HG03280 (cell line): ENCODE measurements around the gene C1orf94.

Source experiments
- ATAC-seq: cut with Tn5 transposase; IDR thresholded peaks from one replicate; pipeline ENCODE4 v1.9.1; 2021; ENCODE audit warnings: mild to moderate bottlenecking, moderate library complexity; ENCODE audit not compliant: unreplicated experiment

C1orf94 gene, protein sequence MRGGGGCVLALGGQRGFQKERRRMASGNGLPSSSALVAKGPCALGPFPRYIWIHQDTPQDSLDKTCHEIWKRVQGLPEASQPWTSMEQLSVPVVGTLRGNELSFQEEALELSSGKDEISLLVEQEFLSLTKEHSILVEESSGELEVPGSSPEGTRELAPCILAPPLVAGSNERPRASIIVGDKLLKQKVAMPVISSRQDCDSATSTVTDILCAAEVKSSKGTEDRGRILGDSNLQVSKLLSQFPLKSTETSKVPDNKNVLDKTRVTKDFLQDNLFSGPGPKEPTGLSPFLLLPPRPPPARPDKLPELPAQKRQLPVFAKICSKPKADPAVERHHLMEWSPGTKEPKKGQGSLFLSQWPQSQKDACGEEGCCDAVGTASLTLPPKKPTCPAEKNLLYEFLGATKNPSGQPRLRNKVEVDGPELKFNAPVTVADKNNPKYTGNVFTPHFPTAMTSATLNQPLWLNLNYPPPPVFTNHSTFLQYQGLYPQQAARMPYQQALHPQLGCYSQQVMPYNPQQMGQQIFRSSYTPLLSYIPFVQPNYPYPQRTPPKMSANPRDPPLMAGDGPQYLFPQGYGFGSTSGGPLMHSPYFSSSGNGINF

DNA sequence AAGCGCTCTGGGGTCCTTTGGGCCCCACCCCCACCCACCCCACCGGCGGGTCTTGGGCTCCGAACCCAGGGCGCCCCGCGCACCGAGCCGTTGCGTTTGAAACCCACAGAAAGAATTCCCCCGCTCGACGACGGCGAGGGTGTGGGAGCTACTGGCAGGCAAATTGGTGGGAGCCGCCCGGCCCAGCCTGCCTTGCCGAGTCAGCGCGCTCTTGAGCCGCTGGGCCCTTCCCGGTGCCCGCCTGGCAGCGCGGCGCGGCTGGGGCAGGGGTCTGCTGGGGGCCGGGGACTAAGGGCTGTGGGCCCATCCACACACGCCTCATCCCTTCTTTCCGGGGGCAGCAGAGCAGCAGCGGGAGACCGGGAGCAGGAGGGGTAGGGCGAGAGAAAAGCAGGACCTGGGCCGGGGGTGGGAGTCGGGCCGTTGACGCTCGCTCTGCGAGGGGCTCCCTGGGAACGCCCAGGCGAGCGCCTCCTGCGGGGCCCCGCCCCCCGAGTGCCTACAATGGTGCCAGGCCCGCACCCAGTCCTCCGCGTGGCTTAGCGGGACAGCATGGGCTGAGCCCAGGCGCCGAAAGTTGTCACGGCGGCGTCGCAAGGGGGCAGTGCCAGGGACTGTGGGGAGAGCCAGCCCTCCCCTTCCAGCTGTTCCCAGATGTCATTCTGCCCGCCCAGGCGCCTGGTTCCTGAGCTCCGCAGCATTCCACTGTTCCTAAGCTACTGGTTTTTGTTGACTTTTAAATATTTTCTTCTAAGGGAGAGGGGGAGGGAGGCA, at the start of gene C1orf94:
TSS of gene C1orf94 (plus strand) at position 78 of the 774 bp plus-strand sequence. CDS start 883 bp downstream, outside the sequence.
- no peak for ATAC-seq

- ATAC-seq, result no peak
Observed at GRCh38 chr1:34127006-34128000, 49.4 kb upstream of the C1orf94 start.

DNA sequence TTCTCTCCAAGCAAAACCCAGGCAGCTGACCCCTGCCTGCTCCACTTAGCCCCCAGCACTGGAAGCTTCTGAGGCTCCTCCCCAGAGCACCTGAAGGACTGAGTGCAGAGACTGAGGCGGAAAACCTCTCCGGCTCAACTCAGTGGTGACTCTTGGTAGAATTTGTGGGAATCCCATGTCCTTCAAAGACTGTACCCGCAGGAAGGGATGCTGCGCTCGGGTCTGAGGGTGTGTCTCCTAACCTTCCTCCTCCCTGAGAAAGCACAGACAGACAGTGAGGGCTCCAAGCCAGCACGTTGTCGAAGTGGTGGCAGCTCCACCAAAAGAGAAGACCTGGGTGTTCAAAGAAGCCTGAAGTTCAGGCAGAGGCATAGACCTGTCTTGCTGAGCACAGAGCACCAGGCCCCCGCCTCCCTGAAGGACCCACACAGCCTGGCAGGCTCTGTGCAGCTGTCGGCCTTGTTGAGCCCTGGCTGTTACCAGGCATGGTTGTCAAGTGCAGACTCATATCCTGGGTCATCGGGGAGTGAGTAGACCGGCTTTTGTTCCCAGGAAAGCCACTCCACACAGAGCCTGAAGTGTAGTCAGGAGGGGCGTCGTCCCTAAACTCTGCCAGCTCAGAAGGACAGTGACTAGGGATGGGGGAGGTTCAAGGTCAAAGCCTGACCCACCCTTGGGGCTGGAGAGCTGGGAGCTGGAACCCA, 48.4 kb upstream of the C1orf94 start:
- ATAC-seq, result no peak

DNA sequence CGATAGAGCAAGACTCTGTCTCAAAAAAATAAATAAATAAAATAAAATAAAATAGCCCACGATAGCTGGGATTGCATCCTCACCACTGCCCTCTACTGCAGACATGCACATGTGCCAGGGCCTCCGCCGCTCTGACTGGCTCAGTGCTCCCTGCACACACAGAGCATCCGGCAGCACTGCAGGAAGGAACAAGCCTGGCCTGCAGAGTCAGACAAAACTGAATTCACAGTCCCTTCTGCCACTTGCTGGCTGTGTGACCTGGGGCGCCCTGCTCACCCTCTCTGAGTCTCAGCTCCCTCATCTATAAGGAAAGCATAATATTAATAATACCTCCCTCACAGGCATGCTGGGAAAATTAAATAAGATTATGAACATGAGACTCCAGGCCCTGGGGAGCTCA, 47.1 kb upstream of the C1orf94 start:
- ATAC-seq, result no peak

GRCh38 chr1:34130306-34130705, 46.4 kb upstream of the C1orf94 start:
- ATAC-seq, result no peak

GRCh38 chr1:34131396-34132160, 45.1 kb upstream of the C1orf94 start:
- no peak for ATAC-seq

DNA sequence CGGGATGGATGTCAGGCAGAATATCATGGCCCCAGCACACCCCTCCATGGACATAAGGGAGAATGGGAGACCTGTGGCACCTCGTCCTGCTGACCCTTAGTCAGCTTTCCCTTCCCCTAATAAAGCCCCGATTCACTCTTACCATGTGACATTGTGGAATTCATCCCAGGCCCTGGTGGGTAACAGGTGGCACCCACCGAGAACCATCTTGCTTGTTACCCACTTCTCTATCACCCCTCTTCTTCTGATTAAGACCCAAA, 44.6 kb upstream of the C1orf94 start:
- no peak for ATAC-seq

DNA sequence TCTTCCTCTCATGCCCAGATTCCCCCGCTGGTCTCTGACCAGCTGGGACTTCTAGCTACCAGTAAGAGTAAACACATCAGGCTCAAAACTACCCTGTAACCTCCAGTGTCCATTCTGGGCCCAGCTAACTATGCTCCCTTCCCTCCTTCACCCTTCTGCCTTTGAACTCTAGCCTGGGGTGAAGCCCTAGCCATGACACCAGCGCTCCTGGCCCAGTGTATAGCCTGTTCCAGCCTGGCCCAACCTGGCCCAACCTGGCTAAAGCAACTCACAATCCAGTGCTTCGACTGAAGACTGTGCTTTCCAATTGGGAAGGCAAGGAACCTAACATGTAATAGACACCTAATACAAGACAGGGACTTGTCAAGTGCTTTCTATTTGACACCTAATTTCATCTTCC, 39.3 kb upstream of the C1orf94 start:
- no peak for ATAC-seq

DNA sequence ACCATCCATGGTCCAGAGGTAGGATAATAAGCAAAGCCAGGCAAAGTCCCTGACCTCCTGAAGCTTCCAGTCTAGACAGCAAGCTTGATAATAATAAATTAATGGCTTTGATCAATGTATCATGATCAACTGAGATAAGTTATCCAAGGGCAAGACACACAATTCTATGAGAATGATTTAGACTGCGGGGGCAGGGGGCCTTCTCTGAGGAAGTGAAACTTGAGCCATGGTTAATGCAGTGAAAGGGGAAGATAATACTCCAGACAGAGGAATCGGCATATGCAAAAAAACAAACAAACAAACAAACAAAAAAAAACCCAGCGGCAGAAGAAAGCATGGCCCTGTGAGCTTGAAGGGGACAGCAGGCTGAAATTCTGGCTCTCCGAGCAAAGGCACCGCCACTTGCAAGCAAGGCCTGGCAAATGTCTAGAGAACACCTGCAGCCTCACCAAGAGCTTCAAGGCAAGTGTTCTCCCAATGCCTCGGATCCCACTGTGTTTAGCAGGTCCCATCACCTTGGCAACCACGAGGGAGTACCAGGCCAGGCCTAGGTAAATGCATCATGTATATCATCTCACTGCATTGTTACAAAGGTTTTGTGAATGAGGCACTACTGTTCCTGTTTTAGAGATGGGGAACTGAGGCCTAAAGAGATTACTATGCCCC, 36.6 kb upstream of the C1orf94 start:
- no peak for ATAC-seq

GRCh38 chr1:34143975-34144374, 32.7 kb upstream of the C1orf94 start:
- no peak for ATAC-seq

DNA sequence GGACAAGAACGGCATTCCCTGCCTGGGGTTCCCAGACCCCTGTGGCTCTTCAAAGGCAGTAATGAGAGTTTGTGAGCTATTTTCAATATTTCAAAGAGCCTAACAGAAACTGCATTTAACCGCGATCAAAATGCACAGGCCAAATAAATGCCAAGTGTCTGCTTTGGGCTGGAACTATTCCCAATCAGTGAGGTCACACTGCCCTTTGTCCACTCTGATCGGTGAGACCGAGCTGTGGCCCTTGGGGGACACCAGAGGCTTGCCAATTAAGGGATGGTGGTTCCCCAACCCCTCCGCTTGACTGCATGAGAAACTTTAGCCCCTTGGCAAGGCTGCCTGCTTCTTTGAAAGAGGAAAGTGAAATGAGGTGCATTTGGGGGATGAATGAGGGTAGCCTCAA, 31.9 kb upstream of the C1orf94 start:
- no peak for ATAC-seq

DNA sequence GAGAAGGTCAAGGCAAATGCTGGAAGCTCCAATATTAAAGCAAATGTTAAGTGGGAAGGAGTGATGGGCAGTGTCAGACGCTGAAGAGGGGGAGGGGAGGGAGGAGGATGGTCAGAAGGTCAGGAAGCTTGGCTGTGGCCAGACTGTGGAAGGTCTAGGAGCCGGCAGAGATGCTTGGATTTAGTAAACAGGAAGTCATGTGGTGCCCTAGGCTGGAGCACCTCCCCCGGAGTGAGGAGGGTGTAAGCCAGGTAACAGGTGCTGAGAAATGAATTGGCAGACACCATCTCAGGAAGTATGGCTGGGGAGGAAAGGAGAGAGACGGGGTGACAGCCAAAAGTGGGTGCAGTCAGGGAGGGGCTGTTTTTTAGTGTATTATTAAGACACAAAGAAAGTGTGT, 29.4 kb upstream of the C1orf94 start:
- no peak for ATAC-seq

GRCh38 chr1:34149501-34149900, 27.2 kb upstream of the C1orf94 start:
- ATAC-seq, result no peak

DNA sequence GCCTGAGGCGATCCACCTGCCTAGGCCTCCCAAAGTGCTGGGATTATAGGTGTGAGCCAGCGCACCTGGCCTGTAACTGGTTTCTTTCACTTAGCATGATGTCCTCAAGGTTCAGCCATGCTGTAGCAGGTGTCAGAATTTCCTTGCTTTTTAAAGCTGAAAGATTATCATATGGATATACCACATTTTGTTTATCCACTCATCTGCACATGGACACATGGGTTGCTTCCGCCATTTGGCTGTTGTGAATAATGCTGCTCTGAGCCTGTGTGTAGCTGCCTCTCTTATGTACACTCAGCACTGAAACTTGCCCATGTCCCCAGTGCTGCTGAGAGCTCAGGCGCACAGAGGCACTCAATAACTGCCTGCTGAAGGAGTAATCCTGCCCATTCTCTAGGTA, 23.5 kb upstream of the C1orf94 start:
- no peak for ATAC-seq

DNA sequence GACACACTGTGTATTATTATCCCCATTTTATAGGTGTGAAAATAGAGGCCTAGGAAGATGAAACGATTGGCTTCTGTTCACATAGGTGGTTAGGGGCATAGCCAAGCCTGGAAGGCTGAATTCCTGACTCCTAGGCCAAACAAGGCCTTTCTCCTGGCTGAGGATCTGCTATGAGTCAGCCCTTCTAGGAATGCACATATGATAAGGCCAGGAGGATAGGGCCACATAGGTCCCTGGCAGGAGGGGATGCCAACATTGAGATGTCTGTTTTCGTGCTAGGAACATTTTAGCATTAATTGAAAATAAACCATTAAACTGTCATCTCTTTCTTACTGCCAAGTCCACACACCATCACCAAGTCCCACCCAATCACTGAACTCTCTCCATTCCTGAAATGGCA, 20.8 kb upstream of the C1orf94 start:
- ATAC-seq, result no peak

DNA sequence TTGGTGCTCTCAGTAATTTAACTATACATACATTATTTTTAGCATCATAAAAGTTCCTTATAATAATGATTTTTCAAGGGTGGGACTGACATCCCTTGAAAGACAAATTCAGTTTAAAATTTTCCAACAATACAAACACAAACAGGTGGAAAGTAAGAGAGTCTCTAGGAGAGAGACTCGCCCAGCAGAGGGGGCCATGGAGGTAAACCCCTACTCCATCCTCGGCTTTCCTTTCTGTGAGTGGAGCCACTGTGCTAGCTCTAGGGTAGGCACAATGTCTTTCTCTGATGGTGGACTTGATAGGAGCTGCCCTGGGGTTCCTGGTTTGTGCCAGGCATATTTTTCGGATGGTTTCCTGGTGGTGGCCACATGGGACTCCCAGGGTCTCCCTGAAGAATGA, 20.0 kb upstream of the C1orf94 start:
- no peak for ATAC-seq

DNA sequence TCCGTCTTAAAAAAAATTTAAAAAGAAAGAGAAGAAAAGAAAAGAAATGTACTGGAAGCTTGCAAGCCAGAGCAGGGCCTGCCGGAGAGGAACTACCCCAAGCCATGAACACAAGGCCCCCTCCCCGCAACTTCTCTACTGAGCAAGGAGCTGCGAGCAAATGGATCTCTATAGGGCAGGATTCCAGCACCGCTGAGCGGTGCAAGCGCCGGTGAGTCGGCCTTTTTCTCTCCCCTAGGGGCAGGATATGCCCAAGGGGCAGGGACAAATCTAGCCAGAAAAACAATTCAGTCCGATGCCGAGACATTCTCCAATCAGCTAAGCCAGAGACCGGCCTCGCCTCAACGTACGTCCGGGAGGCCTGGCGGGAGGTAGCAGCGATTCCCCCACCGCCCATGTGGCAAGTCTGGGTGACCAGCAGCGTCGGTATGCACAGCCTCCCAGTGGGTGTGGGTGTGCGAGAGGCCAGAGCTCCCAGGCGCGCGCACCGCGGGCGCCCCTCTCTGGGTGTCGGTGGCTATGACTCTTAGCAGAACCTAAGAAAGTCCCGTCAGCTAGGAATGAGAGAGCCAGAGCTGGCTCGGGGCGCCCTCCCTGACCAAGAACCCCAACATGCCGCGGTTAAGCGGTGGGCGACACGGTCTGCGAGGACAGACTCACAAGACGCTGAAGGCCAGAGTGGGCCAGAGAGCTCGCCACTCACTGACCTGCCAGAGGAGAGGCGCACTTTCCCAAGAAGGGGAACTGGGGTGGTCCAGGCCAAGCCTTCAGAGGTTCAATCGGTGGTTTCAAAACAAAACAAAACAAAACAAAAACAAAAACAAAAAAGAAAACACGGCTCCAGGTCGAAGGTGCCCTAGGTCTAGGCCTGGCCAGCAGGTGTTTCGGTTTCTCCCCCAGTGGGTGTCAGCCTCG, 13.6 kb upstream of the C1orf94 start:
- peak; percentile 66 for ATAC-seq
